IPS DF 4.7 (cell line): ENCODE measurements around the gene SKA3.
"Not testable (repeated sequence)": the region's sequence is repeated elsewhere in the genome, so short reads cannot be mapped to it uniquely, and the experiment has no call there.

Source experiments
- DNase-seq: peaks from one replicate; pipeline ENCODE4 v3.0.0-alpha.2; 2013; ENCODE audit warnings: low spot score; ENCODE audit errors: extremely low read depth

SKA3 gene

DNA sequence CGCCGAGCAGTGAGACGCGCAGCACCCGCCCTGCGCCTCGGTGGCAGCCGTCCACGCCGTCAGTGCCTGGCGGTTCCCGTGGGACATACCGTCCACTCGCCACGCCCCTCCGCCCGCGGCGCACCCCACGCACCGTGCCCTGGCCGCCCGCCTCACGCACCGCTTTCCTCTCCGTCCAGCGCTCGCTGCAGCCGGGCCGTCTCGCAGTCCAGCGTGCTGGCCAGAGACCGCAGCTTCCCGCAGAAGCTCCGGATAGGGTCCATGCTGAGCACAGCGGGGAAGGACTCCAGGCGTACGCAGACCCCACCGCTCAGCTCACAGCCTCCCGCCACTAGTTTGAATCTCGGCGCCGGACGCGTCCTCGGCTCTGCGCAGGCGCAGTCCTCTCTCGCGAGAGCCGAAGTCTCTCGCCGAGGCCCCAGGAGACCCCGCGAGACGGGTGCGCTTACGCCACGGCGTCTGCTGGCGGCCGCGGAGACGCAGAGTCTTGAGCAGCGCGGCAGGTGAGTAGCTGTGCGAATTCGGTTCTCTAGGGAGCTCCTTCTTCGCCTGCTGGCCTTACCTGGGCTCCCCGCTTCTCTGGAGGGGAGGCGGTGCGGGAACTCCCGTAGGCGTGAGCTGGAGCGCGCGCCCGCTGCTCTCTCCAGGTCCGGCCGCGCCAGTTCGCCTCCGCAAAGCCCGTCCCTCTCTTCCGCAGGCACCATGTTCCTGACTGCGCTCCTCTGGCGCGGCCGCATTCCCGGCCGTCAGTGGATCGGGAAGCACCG, at the start of gene SKA3, which contains the start of gene MRPL57:
Gene SKA3 (minus strand): TSS at position 338 of the 767 bp plus-strand sequence. CDS start 75 bp downstream, at position 263.
Gene MRPL57 (plus strand): TSS at position 444 of the 767 bp plus-strand sequence. CDS start 259 bp downstream, at position 703.
- DNase-seq = peak; percentile 83

DNA sequence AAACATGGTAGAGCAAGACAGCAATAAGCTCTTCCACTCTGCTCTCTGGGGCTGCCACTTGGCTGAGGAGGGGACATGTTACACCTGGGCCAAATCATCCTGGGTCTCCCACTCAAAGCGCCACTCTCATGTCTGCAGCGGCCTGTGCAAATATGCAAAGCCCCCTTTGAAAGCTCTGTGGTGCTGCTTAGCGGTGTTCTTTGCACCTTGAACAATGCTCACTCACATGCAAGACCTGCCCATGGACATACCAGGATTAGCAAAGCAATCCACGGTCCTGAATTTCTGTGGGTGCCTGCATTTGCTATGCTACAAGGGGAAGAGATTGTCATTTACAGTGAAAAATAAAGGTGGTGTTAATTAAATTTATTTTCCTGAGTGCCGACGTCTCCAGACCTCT, 48.7 kb upstream of the SKA3 start:
- no peak for DNase-seq

DNA sequence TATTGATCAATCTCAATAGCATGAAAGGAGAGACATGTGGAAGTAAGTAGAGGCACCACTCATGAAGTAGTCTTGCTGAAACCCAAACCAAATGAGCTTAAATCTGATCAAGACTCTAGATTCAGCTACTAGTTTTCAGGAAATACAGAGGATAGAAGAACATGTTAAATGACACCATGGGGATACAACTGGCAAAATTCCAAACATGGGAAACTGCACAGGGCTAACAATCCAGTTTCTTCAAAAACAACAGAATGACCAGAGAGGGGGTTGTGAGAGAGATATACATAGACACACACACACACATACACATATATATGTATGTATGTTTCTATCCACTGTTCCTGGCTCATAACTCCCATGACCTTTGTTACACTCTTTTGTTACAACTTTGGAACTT, 44.9 kb upstream of the SKA3 start:
- no peak for DNase-seq

DNA sequence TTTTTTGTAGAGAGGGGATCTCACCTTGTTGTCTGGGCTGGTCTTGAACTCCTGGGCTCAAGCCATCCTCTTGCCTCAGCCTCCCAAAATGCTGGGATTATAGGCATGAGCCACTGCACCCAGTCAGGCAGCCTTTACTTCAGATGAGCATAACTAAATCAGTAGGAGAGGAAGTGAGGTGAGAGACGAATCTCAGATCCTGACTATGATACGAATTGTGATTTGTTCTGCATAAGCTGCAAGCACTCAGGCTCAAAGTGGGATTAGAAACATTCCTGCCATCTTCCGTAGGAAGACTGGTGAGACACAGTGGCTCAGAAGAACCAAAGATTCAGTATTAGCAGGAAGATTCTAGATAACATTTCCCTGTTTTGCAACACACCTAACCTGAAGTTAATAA, 43.4 kb upstream of the SKA3 start:
- not testable (repeated sequence) for DNase-seq

DNA sequence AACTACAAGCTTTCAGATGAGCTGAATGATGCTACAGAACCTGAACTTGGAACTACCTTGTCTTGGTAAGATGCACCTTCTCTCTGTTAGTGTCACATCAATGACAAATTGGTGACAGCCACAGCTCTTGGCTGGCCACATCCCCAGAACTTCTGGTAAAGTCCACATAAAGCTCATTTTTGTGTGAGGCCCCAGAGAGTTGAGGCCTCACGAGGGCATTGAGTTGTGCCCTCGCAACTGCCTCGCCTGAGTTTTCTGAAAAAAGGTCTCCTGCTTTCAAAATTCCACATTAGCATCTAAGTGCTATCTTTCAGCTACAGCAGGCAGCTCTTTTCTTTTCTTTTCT, 42.7 kb upstream of the SKA3 start:
- no peak for DNase-seq

DNA sequence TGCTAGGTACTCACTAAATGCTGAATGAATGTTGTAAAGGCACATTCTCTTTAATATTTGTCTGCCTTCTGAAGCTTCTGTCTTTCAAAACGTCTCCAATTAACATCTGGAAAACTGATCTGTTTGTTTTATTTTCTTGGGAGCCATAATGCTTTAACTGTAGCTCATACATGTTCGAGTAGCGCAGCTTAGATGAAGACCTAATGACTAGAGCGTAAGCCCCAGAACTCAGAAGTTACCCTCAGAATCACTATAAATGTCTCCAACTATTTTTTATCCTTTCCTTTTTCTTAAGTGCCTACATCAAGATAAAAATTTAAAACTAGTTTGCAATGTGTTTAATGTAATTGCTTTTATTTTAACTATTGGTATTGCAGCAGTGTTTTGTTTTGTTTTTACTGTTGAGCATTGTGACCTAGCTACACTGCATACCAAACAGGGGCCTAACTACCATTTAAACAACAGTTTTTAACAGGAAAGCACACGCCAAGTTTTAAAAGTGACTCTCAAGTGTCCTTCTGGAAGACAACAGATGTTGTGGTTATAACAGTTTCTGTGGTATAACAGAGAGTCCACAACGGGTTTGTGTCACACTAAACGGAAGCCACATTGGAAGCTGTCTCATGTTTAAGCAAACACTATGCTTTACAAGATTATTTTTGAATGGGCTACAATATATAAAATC, 42.1 kb upstream of the SKA3 start:
- no peak for DNase-seq

DNA sequence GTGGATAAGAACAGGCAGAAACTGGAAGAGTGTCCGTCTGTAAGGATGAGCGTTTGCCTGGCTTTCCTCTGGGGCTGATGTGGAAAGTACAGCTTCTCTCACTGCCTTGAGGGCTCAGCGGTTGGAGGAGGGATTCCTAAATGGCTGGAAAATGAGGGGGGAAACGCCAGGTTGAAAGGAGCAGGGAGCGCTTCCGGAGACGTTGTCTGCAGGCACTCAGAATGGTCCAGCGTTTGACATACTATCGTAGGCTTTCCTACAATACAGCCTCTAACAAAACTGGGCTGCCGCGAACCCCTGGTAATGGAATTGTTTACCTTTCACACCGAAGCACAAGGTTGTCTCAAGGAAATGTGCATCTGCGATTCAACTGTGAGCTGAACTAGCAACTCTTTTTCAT, 40.0 kb upstream of the SKA3 start:
- DNase-seq = no peak

DNA sequence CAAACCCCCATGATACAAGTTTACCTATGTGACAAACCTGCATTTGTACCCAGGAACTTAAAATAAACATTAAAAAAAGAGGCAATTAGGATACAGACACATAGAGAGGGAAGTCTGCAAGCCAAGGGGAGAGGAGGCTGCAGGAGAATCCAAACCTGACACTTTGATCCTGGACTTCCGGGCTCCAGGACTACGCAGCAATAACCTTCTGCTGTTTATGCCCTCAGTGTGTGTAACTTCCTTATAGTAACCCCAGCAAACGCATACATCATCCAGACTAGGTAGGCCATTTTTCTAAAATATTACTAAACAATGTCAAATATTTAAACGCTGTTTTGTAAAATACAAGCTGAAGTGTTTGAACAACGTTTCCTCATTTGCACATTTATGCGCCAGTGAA, 39.1 kb upstream of the SKA3 start:
- not testable (repeated sequence) for DNase-seq

DNA sequence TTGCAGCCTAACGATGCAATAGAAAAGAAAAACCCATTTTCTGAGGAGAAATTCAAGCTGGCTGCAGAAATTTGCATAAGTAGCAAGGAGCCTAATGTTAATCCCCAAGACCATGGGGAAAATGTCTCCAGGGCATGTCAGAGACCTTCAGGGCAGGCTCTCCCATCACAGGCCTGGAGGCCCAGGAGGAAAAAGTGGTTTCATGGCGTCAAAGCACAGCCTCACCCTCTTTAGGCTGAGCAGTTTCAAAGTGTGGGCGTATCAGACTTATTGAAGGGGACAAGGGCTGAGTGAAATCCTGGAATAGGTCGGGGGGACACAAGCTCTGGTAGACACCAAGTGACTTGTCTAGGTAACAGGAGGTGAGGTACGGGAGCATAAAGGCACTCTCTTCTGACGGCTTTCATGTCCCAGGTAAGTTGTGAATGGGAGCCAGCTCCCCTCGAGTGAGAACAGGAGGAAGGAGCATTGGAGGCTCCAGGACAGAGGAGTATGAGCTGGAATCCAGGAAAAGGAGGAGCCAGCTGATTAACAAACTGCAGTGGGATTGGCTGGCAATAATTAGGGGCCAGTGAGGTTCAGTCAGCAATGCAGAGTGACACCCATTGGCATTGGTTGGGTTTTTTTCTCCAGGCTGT, 35.9 kb upstream of the SKA3 start:
- DNase-seq = no peak

DNA sequence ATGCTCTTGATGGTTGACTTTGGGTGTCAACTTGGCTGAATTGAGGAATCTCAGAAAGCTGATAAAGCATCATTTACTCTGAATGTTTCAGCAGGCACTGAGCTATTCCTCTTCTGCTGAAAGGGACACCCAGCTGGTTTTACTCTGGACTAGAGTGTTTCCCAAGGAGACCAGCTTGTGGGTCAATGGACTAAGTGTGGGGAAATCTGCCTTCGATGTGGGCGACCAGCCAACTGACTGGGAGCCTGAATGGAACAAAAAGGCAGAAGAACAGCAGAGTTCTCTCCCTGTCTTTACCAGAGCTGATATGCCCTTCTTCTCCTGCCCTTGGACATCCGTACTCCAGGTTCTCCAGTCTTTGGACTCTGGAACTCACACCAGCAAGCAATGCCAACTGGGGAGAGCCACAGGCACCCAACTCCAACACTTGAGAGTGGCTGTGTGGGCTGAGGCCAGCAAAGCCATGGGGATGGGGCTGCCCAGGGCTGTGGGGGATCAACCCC, 32.4 kb upstream of the SKA3 start:
- no peak for DNase-seq

DNA sequence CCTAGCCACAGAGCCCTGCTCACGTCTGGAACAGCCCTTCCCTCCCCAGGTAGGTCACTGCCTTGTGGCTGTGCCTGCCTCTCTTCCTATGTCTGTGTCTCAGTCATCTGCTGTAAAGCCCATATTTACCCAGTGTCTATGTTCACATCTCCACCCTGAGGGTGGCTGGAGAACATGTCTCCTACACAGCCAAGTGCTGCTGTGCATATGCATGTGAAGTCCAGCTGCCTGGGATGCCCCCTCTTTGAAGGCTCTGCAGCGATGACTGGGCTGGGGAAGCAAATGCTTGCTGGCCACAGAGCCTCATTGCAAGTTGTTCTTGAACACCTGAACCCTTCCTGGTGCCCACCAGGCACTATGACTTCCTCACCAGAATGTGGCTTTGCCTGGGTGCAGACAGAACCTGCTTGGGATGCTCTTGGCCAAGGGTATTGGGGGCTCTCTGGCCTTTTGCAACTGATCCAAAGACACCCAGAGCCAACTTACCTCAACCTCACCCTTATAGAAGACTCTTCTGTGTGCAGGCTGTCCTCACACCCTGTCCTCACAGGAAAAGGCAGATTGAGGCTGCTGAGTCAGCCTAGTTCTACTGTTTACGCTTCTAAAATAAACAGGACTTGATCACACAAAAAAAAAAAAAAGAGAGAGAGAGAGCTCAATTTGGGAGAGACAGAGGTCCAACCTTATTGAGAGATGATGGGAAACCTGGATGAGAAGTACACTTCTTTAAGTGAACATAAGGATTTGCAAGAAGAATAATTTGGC, 26.6 kb upstream of the SKA3 start:
- no peak for DNase-seq

DNA sequence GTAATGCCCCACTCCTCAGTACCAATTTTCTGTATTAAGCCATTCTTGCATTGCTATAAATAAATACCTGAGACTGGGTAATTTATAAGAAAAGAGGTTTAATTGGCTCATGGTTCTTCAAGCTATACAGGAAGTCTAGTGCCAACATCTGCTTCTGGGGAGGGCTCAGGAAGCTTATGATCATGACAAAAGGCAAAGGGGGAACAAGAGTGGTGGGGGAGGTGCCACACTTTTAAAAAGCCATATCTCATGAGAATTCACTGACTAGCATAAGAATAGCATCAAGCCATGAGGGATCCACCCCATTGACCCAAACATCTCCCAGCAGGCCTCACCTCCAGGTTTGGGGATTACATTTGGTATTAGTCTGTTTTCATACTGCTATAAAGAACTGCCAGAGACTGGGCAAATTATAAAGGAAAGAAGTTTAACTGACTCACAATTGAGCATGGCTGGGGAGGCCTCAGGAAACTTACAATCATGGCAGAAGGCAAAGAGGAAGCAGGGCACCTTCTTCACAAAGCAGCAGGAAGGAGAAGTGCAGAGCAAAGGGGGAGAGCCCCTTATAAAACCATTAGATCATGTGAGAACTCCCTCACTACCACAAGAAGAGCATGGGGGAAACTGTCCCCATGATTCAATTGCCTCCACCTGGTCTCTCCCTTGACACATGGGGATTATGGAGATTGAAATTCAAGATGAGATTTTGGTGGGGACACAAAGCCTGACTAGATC, 25.3 kb upstream of the SKA3 start:
- DNase-seq = not testable (repeated sequence)

DNA sequence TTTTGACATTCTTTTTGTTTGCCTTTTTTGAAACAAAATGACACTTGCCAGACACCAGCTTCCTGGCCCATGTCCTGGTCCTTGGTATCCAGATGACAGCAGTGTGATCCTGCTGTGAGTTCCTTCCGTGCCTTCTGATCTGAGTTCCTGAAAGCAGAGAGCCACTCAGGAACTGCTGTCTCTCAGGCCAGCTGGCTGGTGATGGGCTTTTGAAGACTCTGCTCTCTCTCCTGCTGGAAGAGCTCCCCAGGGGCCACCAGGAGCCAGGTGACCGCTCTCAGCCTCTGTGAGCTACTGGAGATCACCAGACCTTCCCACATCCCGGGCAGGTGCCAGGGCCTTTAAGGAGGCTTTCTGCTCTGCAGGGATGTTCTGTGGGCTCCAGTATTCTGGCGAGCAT, 22.0 kb upstream of the SKA3 start:
- not testable (repeated sequence) for DNase-seq

DNA sequence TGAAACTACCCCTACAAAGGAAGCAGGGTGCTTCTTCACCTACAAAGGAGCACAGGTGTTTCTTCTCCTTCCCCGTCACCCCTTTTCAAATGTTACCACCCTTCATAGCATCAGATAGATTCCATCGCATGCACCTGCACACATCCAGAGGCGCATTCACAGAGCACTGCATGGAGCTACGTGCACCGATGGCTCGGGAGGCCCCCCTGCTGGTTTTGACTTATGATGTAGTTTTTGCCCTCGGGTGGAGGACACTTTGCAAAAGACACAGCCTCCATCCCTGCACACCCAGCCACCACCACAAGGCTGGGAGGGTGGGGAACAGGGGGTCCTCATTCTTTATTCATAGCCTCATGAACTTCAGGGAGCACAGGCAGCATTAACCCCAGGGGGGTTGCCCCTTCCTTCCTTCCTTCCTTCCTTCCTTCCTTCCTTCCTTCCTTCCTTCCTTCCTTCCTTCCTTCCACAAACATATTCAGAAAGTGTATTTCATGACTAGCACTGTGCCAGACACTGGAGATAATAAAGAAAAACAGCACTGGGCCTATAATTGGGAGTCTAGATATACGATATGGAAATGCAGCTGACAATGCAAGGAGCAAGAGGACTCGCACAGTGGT, 21.4 kb upstream of the SKA3 start:
- DNase-seq = not testable (repeated sequence)

DNA sequence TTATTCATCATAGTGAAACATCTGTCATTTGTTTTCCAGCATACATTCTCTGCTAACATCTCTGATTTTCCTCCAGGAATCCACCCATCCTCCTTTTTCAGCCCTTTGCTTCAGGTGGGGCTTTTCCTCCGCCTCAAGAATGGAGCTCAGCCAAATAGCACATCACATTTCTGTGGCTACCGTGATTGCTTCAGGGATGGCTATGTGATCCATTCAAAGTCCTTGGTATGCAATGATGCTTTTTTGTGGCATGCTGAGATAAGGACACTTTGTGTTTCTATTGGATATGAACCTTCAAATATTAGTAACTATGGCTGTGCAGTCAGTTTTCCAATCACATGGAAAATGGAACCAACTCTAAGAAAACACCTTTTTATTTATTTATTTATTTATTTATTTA, 18.4 kb upstream of the SKA3 start:
- DNase-seq = not testable (repeated sequence)

DNA sequence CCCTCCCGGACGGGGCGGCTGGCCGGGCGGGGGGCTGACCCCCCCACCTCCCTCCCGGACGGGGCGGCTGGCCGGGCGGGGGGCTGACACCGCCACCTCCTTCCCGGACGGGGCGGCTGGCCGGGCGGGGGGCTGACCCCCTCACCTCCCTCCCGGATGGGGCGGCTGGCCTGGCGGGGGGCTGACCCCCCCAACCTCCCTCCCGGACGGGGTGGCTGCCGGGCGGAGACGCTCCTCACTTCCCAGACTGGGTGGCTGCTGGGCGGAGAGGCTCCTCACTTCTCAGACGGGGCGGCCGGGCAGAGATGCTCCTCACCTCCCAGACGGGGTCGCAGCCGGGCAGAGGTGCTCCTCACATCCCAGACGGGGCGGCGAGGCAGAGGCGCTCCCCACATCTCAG, 10.1 kb upstream of the SKA3 start:
- not testable (repeated sequence) for DNase-seq

DNA sequence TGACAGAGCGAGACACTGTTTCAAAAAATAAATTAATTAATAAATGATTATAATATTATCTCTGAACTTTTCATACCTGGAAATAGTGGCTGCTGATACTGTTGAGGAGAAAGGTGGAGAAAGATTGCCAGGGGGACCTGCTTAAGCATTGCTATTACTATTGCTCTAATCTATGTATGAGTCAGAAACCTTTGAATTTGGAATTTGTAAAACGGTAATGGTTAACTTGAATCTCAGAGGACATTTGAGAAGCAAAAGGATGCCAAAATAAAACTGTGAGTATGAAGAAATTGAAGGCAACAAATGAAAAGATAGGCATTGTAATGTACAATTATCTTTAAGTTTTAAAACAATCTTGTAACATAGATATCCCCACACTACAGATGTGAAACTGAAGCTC, 5.3 kb upstream of the SKA3 start:
- DNase-seq = no peak

DNA sequence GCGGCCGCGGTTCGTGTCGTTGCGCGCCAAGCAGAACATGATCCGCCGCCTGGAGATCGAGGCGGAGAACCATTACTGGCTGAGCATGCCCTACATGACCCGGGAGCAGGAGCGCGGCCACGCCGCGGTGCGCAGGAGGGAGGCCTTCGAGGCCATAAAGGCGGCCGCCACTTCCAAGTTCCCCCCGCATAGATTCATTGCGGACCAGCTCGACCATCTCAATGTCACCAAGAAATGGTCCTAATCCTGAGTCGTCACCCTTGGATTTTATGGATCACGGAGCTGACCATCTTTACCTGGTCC, 581 bp upstream of the SKA3 start:
- no peak for DNase-seq

DNA sequence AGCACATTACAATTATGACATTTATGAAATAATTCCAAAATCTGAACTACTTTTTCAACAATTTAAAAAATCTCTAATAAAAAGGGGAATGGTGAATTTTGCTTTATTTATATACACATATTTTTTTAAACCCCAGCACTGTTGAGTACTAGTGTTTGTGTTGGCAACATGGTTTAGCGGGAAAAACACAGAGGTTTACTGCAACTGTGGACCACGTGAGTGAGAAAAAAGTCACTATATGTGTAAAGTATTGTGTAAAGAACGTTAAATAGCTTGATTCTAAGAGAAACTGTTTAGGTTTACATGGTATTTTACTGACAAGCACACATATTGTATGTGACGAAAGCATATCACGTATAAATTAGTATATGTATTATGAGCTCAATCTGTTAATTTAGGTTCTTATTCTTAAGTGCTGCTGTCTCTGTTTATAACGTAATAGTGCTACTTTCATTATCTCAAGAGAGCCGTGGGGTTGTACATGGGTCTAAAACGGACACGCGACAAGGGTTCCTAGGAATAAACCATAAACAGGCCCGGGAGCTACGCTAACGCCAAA, 617 bp downstream of the SKA3 start:
- no peak for DNase-seq

DNA sequence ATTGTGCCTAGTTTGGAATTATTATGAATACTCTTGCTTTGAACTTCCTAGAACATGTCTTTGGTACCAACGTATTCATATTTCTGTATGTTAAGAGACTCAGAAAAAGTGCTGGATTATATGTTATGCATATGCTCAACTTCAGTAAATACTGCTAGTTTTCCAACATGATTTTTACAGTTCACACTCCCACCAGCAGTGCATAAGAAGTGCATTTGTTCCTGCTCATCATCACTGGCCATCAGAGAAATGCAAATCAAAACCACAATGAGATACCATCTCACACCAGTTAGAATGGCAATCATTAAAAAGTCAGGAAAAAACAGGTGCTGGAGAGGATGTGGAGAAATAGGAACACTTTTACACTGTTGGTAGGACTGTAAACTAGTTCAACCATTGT, 2.6 kb downstream of the SKA3 start:
- DNase-seq = not testable (repeated sequence)
